Measurements from ENCODE around the gene ZNF581. TPM values are rescaled to one million over a fixed set of nuclear protein-coding genes. Genes with fewer than 3 reads are reported as not detected.

Gene ZNF581
- total RNA-seq, 3 donors from 2014 or later (not counting 1 experiment from before 2014, with no cell fraction given), result 15.4 to 21.9 (median 19.0) TPM

GRCh38 chr19:55691561-55692481, 48.4 kb downstream of the ZNF581 start:
- Histone ChIP-seq H3K27ac (ENCODE audit: low read length) (no peak overlapping the region), H3K4me1 (ENCODE audit: control insufficient read depth, insufficient read depth, low read length) (peaks cover 7% of the 10 kb centered on the region), H3K9me3 (ENCODE audit: control insufficient read depth, insufficient read depth, low read length) (no peaks in the 10 kb centered on the region), H3K27me3 (ENCODE audit: control insufficient read depth, insufficient read depth, low read length) (no peaks in the 10 kb centered on the region), H3K4me3 (ENCODE audit: low read length) (no peak overlapping the region), H3K36me3 (ENCODE audit: control insufficient read depth, insufficient read depth, low read length) (peaks cover 69% of the 10 kb centered on the region)
- no peak overlapping the region for H3K4me3 Mint-ChIP-seq
- peaks cover 0 to 4% of the 10 kb centered on the region in 2 donors for H3K4me1 Mint-ChIP-seq
- intact Hi-C loops (cut with micrococcal nuclease), result no loop called here
- no peak for TF ChIP-seq CTCF (IDR thresholded peaks at IDR 0.05)
- DNase-seq (no peak), ATAC-seq (no peak)
- WGBS (ENCODE audit: insufficient coverage), result 97% methylated on average over 31 of the region's 31 CpGs
- no peaks in the 10 kb centered on the region for H3K27me3 Mint-ChIP-seq (ENCODE audit: low read depth in 2 of 2)
- H3K27ac Mint-ChIP-seq, result no peak overlapping the region
- H3K9me3 Mint-ChIP-seq, result no peaks in the 10 kb centered on the region
- no peaks in the 10 kb centered on the region for H3K36me3 Mint-ChIP-seq

GRCh38 chr19:55692681-55693081, 49.2 kb downstream of the ZNF581 start:
- peaks cover 0 to 4% of the 10 kb centered on the region in 2 donors for H3K4me1 Mint-ChIP-seq
- no peak overlapping the region for H3K4me3 Mint-ChIP-seq
- Histone ChIP-seq H3K27ac (ENCODE audit: low read length) (no peak overlapping the region), H3K36me3 (ENCODE audit: control insufficient read depth, insufficient read depth, low read length) (peaks cover 71% of the 10 kb centered on the region), H3K4me1 (ENCODE audit: control insufficient read depth, insufficient read depth, low read length) (peaks cover 3% of the 10 kb centered on the region), H3K4me3 (ENCODE audit: low read length) (no peak overlapping the region), H3K27me3 (ENCODE audit: control insufficient read depth, insufficient read depth, low read length) (no peaks in the 10 kb centered on the region), H3K9me3 (ENCODE audit: control insufficient read depth, insufficient read depth, low read length) (no peaks in the 10 kb centered on the region)
- no peak overlapping the region for H3K27ac Mint-ChIP-seq
- DNase-seq (no peak), ATAC-seq (no peak)
- no peaks in the 10 kb centered on the region for H3K27me3 Mint-ChIP-seq (ENCODE audit: low read depth in 2 of 2)
- WGBS (ENCODE audit: insufficient coverage), result 97% methylated on average over 19 of the region's 19 CpGs
- H3K36me3 Mint-ChIP-seq, result no peaks in the 10 kb centered on the region
- intact Hi-C loops (cut with micrococcal nuclease), result no loop called here
- H3K9me3 Mint-ChIP-seq, result no peaks in the 10 kb centered on the region
- no peak for TF ChIP-seq CTCF (IDR thresholded peaks at IDR 0.05)

GRCh38 chr19:55693336-55693974, 50.0 kb downstream of the ZNF581 start:
- H3K4me1 ChIP-seq (ENCODE audit: control insufficient read depth, insufficient read depth, low read length), result no peaks in the 10 kb centered on the region
- H3K9me3 Mint-ChIP-seq, result no peaks in the 10 kb centered on the region
- no peak overlapping the region for H3K4me3 ChIP-seq (ENCODE audit: low read length)
- no peaks in the 10 kb centered on the region for H3K9me3 ChIP-seq (ENCODE audit: control insufficient read depth, insufficient read depth, low read length)
- H3K36me3 Mint-ChIP-seq, result no peaks in the 10 kb centered on the region
- H3K27me3 ChIP-seq (ENCODE audit: control insufficient read depth, insufficient read depth, low read length), result no peaks in the 10 kb centered on the region
- H3K27ac Mint-ChIP-seq, result no peak overlapping the region
- no peak overlapping the region for H3K27ac ChIP-seq (ENCODE audit: low read length)
- 98% methylated on average over 20 of the region's 20 CpGs for WGBS (ENCODE audit: insufficient coverage)
- TF ChIP-seq CTCF (IDR thresholded peaks at IDR 0.05), result no peak
- intact Hi-C loops (cut with micrococcal nuclease), result no loop called here
- H3K4me1 Mint-ChIP-seq, result peaks cover 0 to under 1% of the 10 kb centered on the region in 2 donors
- no peaks in the 10 kb centered on the region for H3K27me3 Mint-ChIP-seq (ENCODE audit: low read depth in 2 of 2)
- ATAC-seq, result no peak
- no peak overlapping the region for H3K4me3 Mint-ChIP-seq
- DNase-seq, result no peak
- peaks cover 71% of the 10 kb centered on the region for H3K36me3 ChIP-seq (ENCODE audit: control insufficient read depth, insufficient read depth, low read length)

Data from natural killer cell (primary cell).